GM18526 (cell line): ENCODE data around the gene KRTAP10-9.

Experiments
- POLR2A ChIP-seq: IDR thresholded peaks from 3 replicates; pipeline ENCODE4 v1.6.1; 2011; ENCODE audit not compliant: insufficient read length; ENCODE audit errors: extremely low read depth

The KRTAP10-9 gene

GRCh38 chr21:44611551-44611950, 15.3 kb upstream of the KRTAP10-9 start:
- TF ChIP-seq POLR2A = no peak

- no peak for TF ChIP-seq POLR2A
Measured at GRCh38 chr21:44612029-44612486, 14.8 kb upstream of the KRTAP10-9 start, which contains the start of gene KRTAP10-8. KRTAP10-8 (plus strand) TSS chr21:44612079; CDS start chr21:44612101, 22 bp downstream.

- TF ChIP-seq POLR2A = no peak
Measured at GRCh38 chr21:44612669-44613229, 14.1 kb upstream of the KRTAP10-9 start.

- no peak for TF ChIP-seq POLR2A
Measured at GRCh38 chr21:44613386-44614155, 13.3 kb upstream of the KRTAP10-9 start.

- TF ChIP-seq POLR2A = no peak
Measured at GRCh38 chr21:44614161-44614631, 12.7 kb upstream of the KRTAP10-9 start.

- no peak for TF ChIP-seq POLR2A
Measured at GRCh38 chr21:44614961-44615391, 11.9 kb upstream of the KRTAP10-9 start.

GRCh38 chr21:44615466-44615865, 11.4 kb upstream of the KRTAP10-9 start:
- TF ChIP-seq POLR2A = no peak

GRCh38 chr21:44615911-44616590, 10.8 kb upstream of the KRTAP10-9 start:
- no peak for TF ChIP-seq POLR2A

GRCh38 chr21:44616591-44616926, 10.3 kb upstream of the KRTAP10-9 start:
- no peak for TF ChIP-seq POLR2A

- TF ChIP-seq POLR2A = no peak
Measured at GRCh38 chr21:44617071-44617501, 9.8 kb upstream of the KRTAP10-9 start.

- TF ChIP-seq POLR2A = no peak
Measured at GRCh38 chr21:44618504-44618903, 8.4 kb upstream of the KRTAP10-9 start.

GRCh38 chr21:44618909-44619308, 8.0 kb upstream of the KRTAP10-9 start:
- no peak for TF ChIP-seq POLR2A

- no peak for TF ChIP-seq POLR2A
Measured at GRCh38 chr21:44619886-44620285, 7.0 kb upstream of the KRTAP10-9 start.

GRCh38 chr21:44623575-44623974, 3.3 kb upstream of the KRTAP10-9 start:
- no peak for TF ChIP-seq POLR2A

- no peak for TF ChIP-seq POLR2A
Measured at GRCh38 chr21:44625756-44626155, 1.1 kb upstream of the KRTAP10-9 start.

- TF ChIP-seq POLR2A = no peak
Measured at GRCh38 chr21:44626262-44626661, 631 bp upstream of the KRTAP10-9 start.
